Endothelial cell (in vitro differentiated cells): ENCODE results near the gene SFXN1. TPM values are rescaled to one million over a fixed set of nuclear protein-coding genes. Genes with fewer than 3 reads are reported as not detected.
"Not testable (repeated sequence)": the region's sequence is repeated elsewhere in the genome, so short reads cannot be mapped to it uniquely, and the experiment has no call there.

Experiments used
- DNase-seq: peaks from one replicate; pipeline ENCODE4 v3.0.0; 2021; ENCODE audit warnings: low spot score
- H3K27ac Mint-ChIP-seq: one replicate; pipeline ENCODE4 v1.8.0; 2021; ENCODE audit warnings: mixed read lengths, inconsistent platforms; ENCODE audit not compliant: unreplicated experiment
- H3K27me3 Mint-ChIP-seq: one replicate; pipeline ENCODE4 v1.8.0; 2021; ENCODE audit warnings: mild to moderate bottlenecking, moderate library complexity, mixed read lengths, inconsistent platforms; ENCODE audit not compliant: unreplicated experiment
- H3K36me3 Mint-ChIP-seq: one replicate; pipeline ENCODE4 v1.8.0; 2021; ENCODE audit warnings: mild to moderate bottlenecking, low read depth, mixed read lengths, inconsistent platforms; ENCODE audit not compliant: unreplicated experiment
- H3K4me1 Mint-ChIP-seq: one replicate; pipeline ENCODE4 v1.8.0; 2021; ENCODE audit warnings: mild to moderate bottlenecking, mixed read lengths, inconsistent platforms; ENCODE audit not compliant: unreplicated experiment
- H3K4me3 Mint-ChIP-seq: one replicate; pipeline ENCODE4 v1.8.0; 2021; ENCODE audit warnings: mild to moderate bottlenecking, mixed read lengths, inconsistent platforms; ENCODE audit not compliant: unreplicated experiment
- H3K9me3 Mint-ChIP-seq: one replicate; pipeline ENCODE4 v1.8.0; 2021; ENCODE audit warnings: mixed read lengths, inconsistent platforms; ENCODE audit not compliant: unreplicated experiment
- total RNA-seq: library from RNA; stranded (reverse); fragmentation: NEBNext Ultra II Directional; extraction: Animal tissue kit (Norgen Biotek cat#: 25700); gene quantifications from one replicate; pipeline ENCODE4 v1.2.1, GENCODE V29; 2021; ENCODE audit not compliant: unreplicated experiment
- TF ChIP-seq, protein P1 (sequence below): fragments of 200-600 bp; sonication (generic); IDR thresholded peaks from one replicate; pipeline ENCODE4 v1.5.0; 2021; ENCODE audit warnings: antibody characterized with exemption; ENCODE audit not compliant: unreplicated experiment

SFXN1 gene
- total RNA-seq, 1 donor from 2014 or later = 53.9 TPM

DNA sequence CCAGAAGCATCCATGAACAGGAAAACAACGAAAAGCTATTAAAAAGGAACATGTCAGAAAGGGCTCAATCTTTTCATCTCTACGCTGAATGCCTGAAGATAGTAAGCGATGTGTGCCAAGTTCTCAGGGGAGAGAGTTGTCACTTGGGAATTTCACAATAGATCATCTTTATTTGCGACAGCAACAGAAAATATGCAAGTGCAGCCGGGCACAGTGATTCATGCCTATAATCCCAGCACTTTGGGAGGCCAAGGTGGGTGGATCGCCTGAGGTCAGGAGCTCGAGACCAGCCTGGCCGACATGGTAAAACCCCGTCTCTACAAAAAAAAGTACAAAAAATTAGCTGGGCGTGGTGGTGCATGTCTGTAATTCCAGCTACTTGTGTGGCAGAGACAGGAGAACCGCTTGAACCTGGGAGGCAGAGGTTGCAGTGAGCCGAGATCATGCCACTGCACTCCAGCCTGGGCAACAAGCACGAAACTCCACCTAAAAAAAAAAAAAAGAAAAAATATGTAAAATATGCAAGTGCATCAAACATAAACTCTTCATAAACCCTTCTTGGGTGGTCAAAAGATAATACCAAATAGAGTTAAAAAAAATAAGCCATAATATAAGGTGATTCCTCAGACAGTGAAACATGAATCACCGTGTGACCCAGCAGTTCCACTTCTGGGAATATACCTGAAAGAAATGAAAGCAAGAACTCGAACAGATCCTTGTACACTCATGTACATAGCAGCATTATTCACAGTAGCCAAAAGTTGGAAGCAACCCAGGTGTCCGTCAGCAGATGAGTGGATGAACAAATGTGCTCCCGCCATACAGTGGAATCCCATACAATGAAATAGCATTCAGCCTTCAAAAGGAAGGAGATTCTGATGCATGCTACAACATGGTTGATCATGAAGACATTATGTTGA is 16.2 kb downstream of the SFXN1 start:
- Mint-ChIP-seq H3K36me3 (peaks cover 20% of the 10 kb centered on the region), H3K4me3 (no peak overlapping the region), H3K4me1 (no peaks in the 10 kb centered on the region), H3K27ac (no peak overlapping the region), H3K27me3 (no peaks in the 10 kb centered on the region), H3K9me3 (no peaks in the 10 kb centered on the region)
- DNase-seq = no peak
- TF ChIP-seq, protein P1, sequence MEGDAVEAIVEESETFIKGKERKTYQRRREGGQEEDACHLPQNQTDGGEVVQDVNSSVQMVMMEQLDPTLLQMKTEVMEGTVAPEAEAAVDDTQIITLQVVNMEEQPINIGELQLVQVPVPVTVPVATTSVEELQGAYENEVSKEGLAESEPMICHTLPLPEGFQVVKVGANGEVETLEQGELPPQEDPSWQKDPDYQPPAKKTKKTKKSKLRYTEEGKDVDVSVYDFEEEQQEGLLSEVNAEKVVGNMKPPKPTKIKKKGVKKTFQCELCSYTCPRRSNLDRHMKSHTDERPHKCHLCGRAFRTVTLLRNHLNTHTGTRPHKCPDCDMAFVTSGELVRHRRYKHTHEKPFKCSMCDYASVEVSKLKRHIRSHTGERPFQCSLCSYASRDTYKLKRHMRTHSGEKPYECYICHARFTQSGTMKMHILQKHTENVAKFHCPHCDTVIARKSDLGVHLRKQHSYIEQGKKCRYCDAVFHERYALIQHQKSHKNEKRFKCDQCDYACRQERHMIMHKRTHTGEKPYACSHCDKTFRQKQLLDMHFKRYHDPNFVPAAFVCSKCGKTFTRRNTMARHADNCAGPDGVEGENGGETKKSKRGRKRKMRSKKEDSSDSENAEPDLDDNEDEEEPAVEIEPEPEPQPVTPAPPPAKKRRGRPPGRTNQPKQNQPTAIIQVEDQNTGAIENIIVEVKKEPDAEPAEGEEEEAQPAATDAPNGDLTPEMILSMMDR = no peak

DNA sequence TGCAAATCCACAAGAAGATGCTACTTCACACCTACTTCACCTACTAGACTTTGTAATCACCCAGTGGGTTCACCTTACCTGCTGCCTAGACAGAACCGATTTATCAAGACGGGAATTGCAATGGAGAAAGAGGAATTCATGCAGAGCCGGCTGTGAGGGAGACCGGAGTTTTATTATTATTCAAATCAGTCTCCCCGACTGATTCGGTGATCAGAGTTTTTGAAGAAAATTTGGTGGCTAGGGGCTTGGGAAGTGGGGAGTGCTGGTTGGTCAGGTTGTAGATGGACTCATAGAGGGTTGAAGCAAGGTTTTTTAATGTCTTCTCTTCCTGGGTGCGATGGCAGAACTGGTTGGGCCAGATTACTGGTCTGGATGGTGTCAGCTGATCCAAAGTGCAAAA is 23.4 kb downstream of the SFXN1 start:
- H3K27me3 Mint-ChIP-seq = no peaks in the 10 kb centered on the region
- H3K9me3 Mint-ChIP-seq = no peaks in the 10 kb centered on the region
- no peak overlapping the region for H3K4me3 Mint-ChIP-seq
- no peak overlapping the region for H3K27ac Mint-ChIP-seq
- peaks cover 6% of the 10 kb centered on the region for H3K4me1 Mint-ChIP-seq
- peaks cover 15% of the 10 kb centered on the region for H3K36me3 Mint-ChIP-seq
- TF ChIP-seq, protein P1 = no peak
- no peak for DNase-seq

DNA sequence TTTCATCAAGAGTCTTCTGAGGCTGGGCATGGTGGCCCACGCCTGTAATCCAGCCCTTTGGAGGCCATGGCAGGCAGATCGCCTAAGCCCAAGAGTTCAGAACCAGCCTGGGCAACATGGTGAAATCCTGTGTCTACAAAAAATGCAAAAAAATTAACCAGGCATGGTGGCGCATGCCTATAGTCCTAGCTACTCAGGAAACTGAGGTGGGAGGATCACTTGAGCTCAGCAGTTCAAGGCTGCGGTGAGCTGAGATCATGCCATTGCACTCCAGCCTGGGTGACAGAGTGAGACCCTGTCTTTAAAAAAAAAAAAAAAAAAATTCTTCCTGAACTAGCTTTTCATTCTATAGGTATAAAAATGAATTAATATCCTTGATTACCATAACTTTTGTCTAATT is 29.3 kb downstream of the SFXN1 start:
- not testable (repeated sequence) for H3K27ac Mint-ChIP-seq, H3K4me3 Mint-ChIP-seq, H3K27me3 Mint-ChIP-seq, H3K4me1 Mint-ChIP-seq, H3K9me3 Mint-ChIP-seq, DNase-seq
- H3K36me3 Mint-ChIP-seq = peaks cover 12% of the 10 kb centered on the region

DNA sequence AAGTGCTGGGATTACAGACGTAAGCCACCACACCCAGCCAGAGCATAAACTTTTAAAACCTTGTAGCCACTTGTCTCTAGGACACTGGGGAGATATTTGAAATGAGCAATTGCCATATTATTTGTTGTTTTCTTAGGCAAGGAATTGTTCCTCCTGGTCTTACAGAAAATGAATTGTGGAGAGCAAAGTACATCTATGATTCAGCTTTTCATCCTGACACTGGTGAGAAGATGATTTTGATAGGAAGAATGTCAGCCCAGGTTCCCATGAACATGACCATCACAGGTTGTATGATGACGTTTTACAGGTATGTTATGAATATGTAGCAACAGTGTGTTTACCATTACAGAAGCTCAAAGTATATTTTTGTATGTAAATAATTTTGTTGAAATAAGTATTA is 30.5 kb downstream of the SFXN1 start:
- no peak overlapping the region for H3K27ac Mint-ChIP-seq
- H3K4me1 Mint-ChIP-seq = no peaks in the 10 kb centered on the region
- H3K27me3 Mint-ChIP-seq = no peaks in the 10 kb centered on the region
- no peak overlapping the region for H3K4me3 Mint-ChIP-seq
- TF ChIP-seq, protein P1 = no peak
- peaks cover 19% of the 10 kb centered on the region for H3K36me3 Mint-ChIP-seq
- DNase-seq = no peak
- H3K9me3 Mint-ChIP-seq = no peaks in the 10 kb centered on the region

DNA sequence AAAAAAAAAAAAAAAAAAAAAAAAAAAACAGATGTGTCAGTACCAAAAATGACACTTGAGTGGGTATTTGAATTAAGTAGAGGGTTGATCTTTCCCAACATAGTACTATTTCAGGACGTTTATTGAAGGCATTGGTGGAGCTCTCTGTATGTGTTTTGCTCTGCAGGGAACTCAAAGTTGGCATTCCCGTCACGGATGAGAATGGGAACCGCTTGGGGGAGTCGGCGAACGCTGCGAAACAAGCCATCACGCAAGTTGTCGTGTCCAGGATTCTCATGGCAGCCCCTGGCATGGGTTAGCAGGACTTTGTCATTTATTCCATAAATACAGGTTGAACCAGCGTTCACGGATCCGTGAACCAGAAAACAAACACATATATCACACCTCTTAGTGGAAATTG is 34.9 kb downstream of the SFXN1 start:
- peak overlapping the region; percentile 45 for H3K4me3 Mint-ChIP-seq
- no peaks in the 10 kb centered on the region for H3K4me1 Mint-ChIP-seq
- peaks cover 43% of the 10 kb centered on the region for H3K36me3 Mint-ChIP-seq
- H3K27ac Mint-ChIP-seq = no peak overlapping the region
- no peak for DNase-seq
- no peaks in the 10 kb centered on the region for H3K9me3 Mint-ChIP-seq
- H3K27me3 Mint-ChIP-seq = no peaks in the 10 kb centered on the region
- TF ChIP-seq, protein P1 = no peak
